HepG2 (cell line): Measurements from ENCODE around the gene KIF3C. TPM values are rescaled to one million over a fixed set of nuclear protein-coding genes. Genes with fewer than 3 reads are reported as not detected.

ENCODE experiments used
- ATAC-seq: fragments of 200-7000 bp; cut with Tn5 transposase; 3 replicates; pipeline ENCODE4 v1.9.1; 2020; ENCODE audit warnings: mild to moderate bottlenecking, moderate library complexity
- BruUV-seq: library from RNA; stranded (reverse); fragments of 400-500 nt; replicated peaks from 2 replicates; lab custom pipeline; 2021; lab: Mats Ljungman, UMichigan
- CTCF ChIA-PET: fragments of 300-600 bp; formaldehyde crosslinking; extraction: SDS; loops from one replicate; lab custom pipeline; 2021; ENCODE audit warnings: low total read pairs, inconsistent platforms, low intra/inter-chr PET ratio; lab: Yijun Ruan, JAX
- POLR2A ChIA-PET: fragments of 350-600 bp; sonication (Branson Sonifier 250); formaldehyde crosslinking; loops from one replicate; lab custom pipeline; 2020; ENCODE audit warnings: antibody characterized with exemption, inconsistent platforms; lab: Yijun Ruan, JAX
- DNase-seq: peaks from one replicate; pipeline ENCODE4 v3.0.0-alpha.2; 2015; ENCODE audit warnings: low spot score
- FAIRE-seq: peaks from 3 replicates; lab custom pipeline; 2011; peaks lifted over from hg19 to GRCh38; lab: Jason Lieb, UNC
- H2AFZ ChIP-seq: one replicate; pipeline ENCODE4 v1.6.1; 2011; ENCODE audit warnings: low read length, inconsistent platforms
- H3K27ac ChIP-seq: fragments of 300-600 bp; 3 replicates; pipeline ENCODE4 v1.8.0; 2011; ENCODE audit warnings: mixed run types, mild to moderate bottlenecking, mixed read lengths, low read length, inconsistent platforms; ENCODE audit not compliant: insufficient read depth; ENCODE audit errors: extremely low read length
- H3K27me3 ChIP-seq, 2 experiments: fragments of 200-600 bp in 1 of 2; 2 replicates in 1 of 2; 3 replicates in 1 of 2; pipeline versions ENCODE4 v1.6.0 to v1.8.0; 2011; ENCODE audit warnings: low read length in 2 of 2, mild to moderate bottlenecking in 2 of 2, moderate library complexity in 2 of 2, inconsistent platforms in 1 of 2; ENCODE audit not compliant: insufficient read depth in 2 of 2, control insufficient read depth in 1 of 2
- H3K36me3 ChIP-seq, 2 experiments: fragments of 200-600 bp in 1 of 2; replicated peaks in 1 of 2; 2 replicates in 1 of 2; 3 replicates in 1 of 2; pipeline versions ENCODE4 v1.5.1 to v1.8.0; 2011; ENCODE audit warnings: low read length in 2 of 2, inconsistent platforms in 1 of 2; ENCODE audit not compliant: insufficient read depth in 2 of 2, control insufficient read depth in 1 of 2
- H3K4me1 ChIP-seq: 2 replicates; pipeline ENCODE4 v1.5.1; 2012; ENCODE audit warnings: low read length, inconsistent platforms; ENCODE audit not compliant: insufficient read depth
- H3K4me2 ChIP-seq: 2 replicates; pipeline ENCODE4 v1.6.0; 2011; ENCODE audit warnings: low read depth, low read length, inconsistent platforms
- H3K4me3 ChIP-seq, 3 experiments: fragments of 200-600 bp in 1 of 3; sonication (generic), shearing (Covaris generic) in 1 of 3; replicated peaks in 1 of 3; 2 replicates each; pipeline ENCODE4 v1.5.1; 2011 to 2016; ENCODE audit warnings: low read length in 3 of 3, inconsistent platforms in 2 of 3, low read depth in 2 of 3, mild to moderate bottlenecking in 2 of 3, control low read depth in 1 of 3, mixed read lengths in 1 of 3; ENCODE audit not compliant: insufficient read depth in 1 of 3
- H3K79me2 ChIP-seq: one replicate; pipeline ENCODE4 v1.6.1; 2011; ENCODE audit warnings: low read length, inconsistent platforms; ENCODE audit not compliant: insufficient read depth
- H3K9ac ChIP-seq: 2 replicates; pipeline ENCODE4 v1.6.0; 2011; ENCODE audit warnings: mild to moderate bottlenecking, low read depth, low read length, inconsistent platforms; ENCODE audit not compliant: insufficient read depth
- H3K9me3 ChIP-seq: 2 replicates; pipeline ENCODE4 v1.5.1; 2012; ENCODE audit warnings: mild to moderate bottlenecking, low read length
- H4K20me1 ChIP-seq: 2 replicates; pipeline ENCODE4 v1.6.0; 2011; ENCODE audit warnings: inconsistent platforms, mild to moderate bottlenecking, low read length, moderate library complexity; ENCODE audit not compliant: insufficient read depth
- ATF4 ChIP-seq, 2 experiments: fragments of 450-650 bp in 1 of 2; sonication (generic) in 1 of 2; formaldehyde crosslinking; IDR thresholded peaks; 2 replicates each; pipeline versions ENCODE4 v1.5.0 to v1.8.0; 2020 to 2022; ENCODE audit warnings: mild to moderate bottlenecking in 1 of 2, missing genetic modification reagents in 1 of 2
- CCDC6 ChIP-seq: sonication (generic); formaldehyde crosslinking; IDR thresholded peaks from 2 replicates; pipeline ENCODE4 v1.8.1; 2022; ENCODE audit warnings: mild to moderate bottlenecking, missing genetic modification reagents, moderate library complexity
- CTCF ChIP-seq: sonication (generic); formaldehyde crosslinking; IDR thresholded peaks from 2 replicates; pipeline ENCODE4 v1.5.0; 2020; ENCODE audit warnings: mild to moderate bottlenecking, missing genetic modification reagents, moderate library complexity
- KDM2A ChIP-seq: sonication (generic); formaldehyde crosslinking; IDR thresholded peaks from 2 replicates; pipeline ENCODE4 v1.4.0; 2020; ENCODE audit warnings: low read depth, missing genetic modification reagents, borderline replicate concordance
- NCOA2 ChIP-seq: sonication (generic); formaldehyde crosslinking; IDR thresholded peaks from 2 replicates; pipeline ENCODE4 v1.8.0; 2022; ENCODE audit warnings: inconsistent platforms
- PHF21A ChIP-seq: sonication (generic); formaldehyde crosslinking; IDR thresholded peaks from 2 replicates; pipeline ENCODE4 v1.5.0; 2020; ENCODE audit warnings: mild to moderate bottlenecking, missing genetic modification reagents
- STAG1 ChIP-seq: sonication (generic); formaldehyde crosslinking; IDR thresholded peaks from 2 replicates; pipeline ENCODE4 v1.4.0; 2020; ENCODE audit warnings: missing genetic modification reagents
- TGIF2 ChIP-seq: IDR thresholded peaks from 2 replicates; pipeline ENCODE4 v1.6.1; 2016; ENCODE audit warnings: control low read depth, missing compliant biosample characterization
- ZBTB46 ChIP-seq: sonication (generic); formaldehyde crosslinking; IDR thresholded peaks from 2 replicates; pipeline ENCODE4 v1.4.0; 2020; ENCODE audit warnings: mild to moderate bottlenecking, missing genetic modification reagents, borderline replicate concordance
- ZFP41 ChIP-seq: sonication (generic); formaldehyde crosslinking; IDR thresholded peaks from 2 replicates; pipeline ENCODE4 v1.4.0; 2020; ENCODE audit warnings: mild to moderate bottlenecking, missing genetic modification reagents, borderline replicate concordance
- ZNF101 ChIP-seq: sonication (generic); formaldehyde crosslinking; IDR thresholded peaks from 2 replicates; pipeline ENCODE4 v1.4.0; 2020; ENCODE audit warnings: mild to moderate bottlenecking, low read depth, missing genetic modification reagents, borderline replicate concordance
- ZNF335 ChIP-seq: sonication (generic); formaldehyde crosslinking; IDR thresholded peaks from 2 replicates; pipeline ENCODE4 v1.4.0; 2020; ENCODE audit warnings: missing genetic modification reagents
- ZNF354B ChIP-seq: sonication (generic); formaldehyde crosslinking; IDR thresholded peaks from 2 replicates; pipeline ENCODE4 v1.8.0; 2022; ENCODE audit warnings: mild to moderate bottlenecking, missing genetic modification reagents
- ZNF652 ChIP-seq: IDR thresholded peaks from 2 replicates; pipeline ENCODE4 v1.6.1; 2016; ENCODE audit warnings: low read depth, borderline replicate concordance
- WGBS: methylation state at CpG from one replicate; pipeline ENCODE4 v1.1.6; 2017; ENCODE audit warnings: low lambda C conversion rate; 5-methylcytosine and 5-hydroxymethylcytosine counted together
- in situ Hi-C: cut with HindIII; loops from 2 replicates; pipeline ENCODE4 v1.10.0; 2017; ENCODE audit warnings: low pct_unique_long_range_greater_than_20kb; ENCODE audit not compliant: extremely low pct_ligation_motif_present
- intact Hi-C: fragments of 100-400 bp; cut with micrococcal nuclease; formaldehyde crosslinking; loops from one replicate; pipeline ENCODE4 v1.10.0; 2022; ENCODE audit not compliant: unreplicated experiment
- polyA plus RNA-seq, 8 experiments: library from polyadenylated mRNA; depleted of rRNA in 3 of 8; stranded (reverse) in 7 of 8; unstranded in 1 of 8; fragments of >200 nt; fragmentation: Illumina TruSeq in 4 of 8; extraction: Trizol in 4 of 8; gene quantifications; 2 replicates each; pipeline versions ENCODE4 v1.2.1 to v1.2.3, GENCODE V29; 2011 to 2016; ENCODE audit warnings: low read depth in 4 of 8, missing spikeins in 1 of 8, mixed read lengths in 1 of 8; ENCODE audit not compliant: insufficient read depth in 1 of 8
- total RNA-seq, 5 experiments: library from RNA; depleted of rRNA; stranded (reverse); fragments of >200 nt; fragmentation: Illumina TruSeq; extraction: Trizol; gene quantifications; 2 replicates each; pipeline ENCODE4 v1.2.3, GENCODE V29; 2016; ENCODE audit warnings: low read depth in 1 of 5

KIF3C gene
- total and polyA plus RNA-seq, 2 of the 13 experiments (the other 11 are each of a cell fraction or from before 2014, with no cell fraction given) = 3.6 to 4.9 TPM

- H3K4me2 ChIP-seq = peak overlapping the region; percentile 79
- H3K4me3 ChIP-seq = 0 out of 6 replicates have a peak overlapping the region, but pooled peaks of 1 of the 3 experiments have one; percentile 24
- H3K27ac ChIP-seq = no peak overlapping the region
- H3K9ac ChIP-seq = no peak overlapping the region
- no peak for TF ChIP-seq ZNF354B (CRISPR knock-in tag)
- TF ChIP-seq TGIF2 (CRISPR knock-in tag) = no peak
- TF ChIP-seq ZNF101 (CRISPR knock-in tag) = no peak
- 0 out of 2 replicates have a peak, but pooled peaks have one; percentile 32 for TF ChIP-seq ZFP41
- TF ChIP-seq KDM2A (CRISPR knock-in tag) = 0 out of 2 replicates have a peak, but pooled peaks have one; percentile 6
- TF ChIP-seq PHF21A (CRISPR knock-in tag) = no peak
- TF ChIP-seq ATF4 (CRISPR knock-in tag; IDR thresholded peaks at IDR 0.05) = peak in 1 of 2 experiments; percentile 12; a peak in 1 of 4 replicates
- TF ChIP-seq, all 625 proteins: peak for 3
- ATAC-seq (no peak; the same call in 1 of the 3 replicates), FAIRE-seq (no peak), DNase-seq (no peak)
- Histone ChIP-seq H3K79me2 (no peaks in the 10 kb centered on the region), H3K36me3 (no peaks in the 10 kb centered on the region), H3K4me1 (peaks cover 37% of the 10 kb centered on the region), H4K20me1 (no peaks in the 10 kb centered on the region), H2AFZ (no peak overlapping the region), H3K9me3 (no peaks in the 10 kb centered on the region), H3K27me3 (peaks cover 2 to 9% of the 10 kb centered on the region in 2 experiments; a peak in 1 of 5 replicates)
- intact Hi-C loops (no loop called here), in situ Hi-C loops (no loop called here)
- WGBS = 15% methylated on average over 6 of the region's 6 CpGs
- no TSS peak for BruUV-seq
- POLR2A ChIA-PET = interaction anchor here (1.1 to 2.1 kb wide), 6 partner anchors 9 to 133 kb away, joined by 3 to 15 read pairs (median 4); partner anchors contain the start of genes ASXL2 and RAB10
- CTCF ChIA-PET = no interaction called here
Measured at GRCh38 chr2:26011609-26011989, 29.3 kb upstream of the KIF3C start.

- Histone ChIP-seq H3K9me3 (no peaks in the 10 kb centered on the region), H3K27ac (no peak overlapping the region), H4K20me1 (no peaks in the 10 kb centered on the region), H3K9ac (no peak overlapping the region), H3K4me3 (no peak overlapping the region), H3K4me1 (peaks cover 37% of the 10 kb centered on the region), H2AFZ (no peak overlapping the region), H3K4me2 (no peak overlapping the region), H3K36me3 (no peaks in the 10 kb centered on the region), H3K79me2 (no peaks in the 10 kb centered on the region), H3K27me3 (peaks cover 2 to 4% of the 10 kb centered on the region in 2 experiments; a peak in 1 of 5 replicates)
- DNase-seq = no peak
- CTCF ChIA-PET = no interaction called here
- in situ Hi-C loops (no loop called here), intact Hi-C loops (no loop called here)
- no peak for FAIRE-seq
- POLR2A ChIA-PET = interaction anchor here (1.2 to 2.1 kb wide), 2 partner anchors 23 to 133 kb away, joined by 5 to 15 read pairs; partner anchors contain the start of genes ASXL2 and RAB10
- BruUV-seq = no TSS peak
- WGBS = 9% methylated on average over 3 of the region's 3 CpGs
- no peak for ATAC-seq
- TF ChIP-seq NCOA2 (CRISPR knock-in tag) (no peak), ZNF652 (CRISPR knock-in tag) (0 out of 2 replicates have a peak, but pooled peaks have one; percentile 29), CCDC6 (CRISPR knock-in tag) (no peak), STAG1 (peak; percentile 42; the same call in 1 of the 2 replicates), ZBTB46 (CRISPR knock-in tag) (no peak), ZNF335 (CRISPR knock-in tag) (0 out of 2 replicates have a peak, but pooled peaks have one; percentile 43), CTCF (CRISPR knock-in tag) (peak; percentile 27; the same call in 1 of the 2 replicates)
Measured at GRCh38 chr2:26010943-26011342, 28.6 kb upstream of the KIF3C start.
